SK-N-SH (cell line): ENCODE measurements around the gene UNC13B.

ENCODE experiments used
- POLR2AphosphoS5 ChIP-seq: IDR thresholded peaks from 2 replicates; pipeline ENCODE4 v1.6.1; 2012; ENCODE audit warnings: low read depth, low read length
- RCOR1 ChIP-seq: fragments of 150-350 bp; IDR thresholded peaks from 2 replicates; pipeline ENCODE4 v1.6.1; 2017; ENCODE audit warnings: antibody characterized with exemption, low read length
- RXRA ChIP-seq: IDR thresholded peaks from 2 replicates; pipeline ENCODE4 v1.4.0; 2012; ENCODE audit warnings: low read depth, mild to moderate bottlenecking, borderline replicate concordance
- SIN3A ChIP-seq: IDR thresholded peaks from 2 replicates; pipeline ENCODE4 v1.6.1; 2012; ENCODE audit warnings: low read depth, mild to moderate bottlenecking, low read length, moderate library complexity, borderline replicate concordance
- SMC3 ChIP-seq: IDR thresholded peaks from 2 replicates; pipeline ENCODE4 v1.6.1; 2012; ENCODE audit warnings: low read depth, low read length, improper control_type of control experiment
- TEAD4 ChIP-seq: IDR thresholded peaks from 2 replicates; pipeline ENCODE4 v1.4.0; 2012; ENCODE audit warnings: mild to moderate bottlenecking, borderline replicate concordance; ENCODE audit not compliant: insufficient read depth
- TF ChIP-seq, protein P1 (sequence below): fragments of 200-600 bp; sonication (generic); IDR thresholded peaks from 2 replicates; pipeline ENCODE4 v1.6.1; 2017; ENCODE audit warnings: antibody characterized with exemption, mild to moderate bottlenecking, moderate library complexity
- TF ChIP-seq, protein P2 (sequence below): fragments of 150-350 bp; IDR thresholded peaks from 2 replicates; pipeline ENCODE4 v1.6.1; 2016; ENCODE audit warnings: mild to moderate bottlenecking, low read depth, low read length

GRCh38 chr9:35135988-35136387 is 25.8 kb upstream of the UNC13B start:
- TF ChIP-seq, protein P1, sequence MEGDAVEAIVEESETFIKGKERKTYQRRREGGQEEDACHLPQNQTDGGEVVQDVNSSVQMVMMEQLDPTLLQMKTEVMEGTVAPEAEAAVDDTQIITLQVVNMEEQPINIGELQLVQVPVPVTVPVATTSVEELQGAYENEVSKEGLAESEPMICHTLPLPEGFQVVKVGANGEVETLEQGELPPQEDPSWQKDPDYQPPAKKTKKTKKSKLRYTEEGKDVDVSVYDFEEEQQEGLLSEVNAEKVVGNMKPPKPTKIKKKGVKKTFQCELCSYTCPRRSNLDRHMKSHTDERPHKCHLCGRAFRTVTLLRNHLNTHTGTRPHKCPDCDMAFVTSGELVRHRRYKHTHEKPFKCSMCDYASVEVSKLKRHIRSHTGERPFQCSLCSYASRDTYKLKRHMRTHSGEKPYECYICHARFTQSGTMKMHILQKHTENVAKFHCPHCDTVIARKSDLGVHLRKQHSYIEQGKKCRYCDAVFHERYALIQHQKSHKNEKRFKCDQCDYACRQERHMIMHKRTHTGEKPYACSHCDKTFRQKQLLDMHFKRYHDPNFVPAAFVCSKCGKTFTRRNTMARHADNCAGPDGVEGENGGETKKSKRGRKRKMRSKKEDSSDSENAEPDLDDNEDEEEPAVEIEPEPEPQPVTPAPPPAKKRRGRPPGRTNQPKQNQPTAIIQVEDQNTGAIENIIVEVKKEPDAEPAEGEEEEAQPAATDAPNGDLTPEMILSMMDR: no peak
- no peak for TF ChIP-seq RCOR1
- TF ChIP-seq, protein P2, sequence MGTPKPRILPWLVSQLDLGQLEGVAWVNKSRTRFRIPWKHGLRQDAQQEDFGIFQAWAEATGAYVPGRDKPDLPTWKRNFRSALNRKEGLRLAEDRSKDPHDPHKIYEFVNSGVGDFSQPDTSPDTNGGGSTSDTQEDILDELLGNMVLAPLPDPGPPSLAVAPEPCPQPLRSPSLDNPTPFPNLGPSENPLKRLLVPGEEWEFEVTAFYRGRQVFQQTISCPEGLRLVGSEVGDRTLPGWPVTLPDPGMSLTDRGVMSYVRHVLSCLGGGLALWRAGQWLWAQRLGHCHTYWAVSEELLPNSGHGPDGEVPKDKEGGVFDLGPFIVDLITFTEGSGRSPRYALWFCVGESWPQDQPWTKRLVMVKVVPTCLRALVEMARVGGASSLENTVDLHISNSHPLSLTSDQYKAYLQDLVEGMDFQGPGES: no peak
- no peak for TF ChIP-seq SIN3A
- TF ChIP-seq SMC3: no peak
- TF ChIP-seq RXRA: no peak
- no peak for TF ChIP-seq POLR2AphosphoS5
- no peak for TF ChIP-seq TEAD4
